ENCODE measurements around the gene SLC24A4.

Gene SLC24A4

DNA sequence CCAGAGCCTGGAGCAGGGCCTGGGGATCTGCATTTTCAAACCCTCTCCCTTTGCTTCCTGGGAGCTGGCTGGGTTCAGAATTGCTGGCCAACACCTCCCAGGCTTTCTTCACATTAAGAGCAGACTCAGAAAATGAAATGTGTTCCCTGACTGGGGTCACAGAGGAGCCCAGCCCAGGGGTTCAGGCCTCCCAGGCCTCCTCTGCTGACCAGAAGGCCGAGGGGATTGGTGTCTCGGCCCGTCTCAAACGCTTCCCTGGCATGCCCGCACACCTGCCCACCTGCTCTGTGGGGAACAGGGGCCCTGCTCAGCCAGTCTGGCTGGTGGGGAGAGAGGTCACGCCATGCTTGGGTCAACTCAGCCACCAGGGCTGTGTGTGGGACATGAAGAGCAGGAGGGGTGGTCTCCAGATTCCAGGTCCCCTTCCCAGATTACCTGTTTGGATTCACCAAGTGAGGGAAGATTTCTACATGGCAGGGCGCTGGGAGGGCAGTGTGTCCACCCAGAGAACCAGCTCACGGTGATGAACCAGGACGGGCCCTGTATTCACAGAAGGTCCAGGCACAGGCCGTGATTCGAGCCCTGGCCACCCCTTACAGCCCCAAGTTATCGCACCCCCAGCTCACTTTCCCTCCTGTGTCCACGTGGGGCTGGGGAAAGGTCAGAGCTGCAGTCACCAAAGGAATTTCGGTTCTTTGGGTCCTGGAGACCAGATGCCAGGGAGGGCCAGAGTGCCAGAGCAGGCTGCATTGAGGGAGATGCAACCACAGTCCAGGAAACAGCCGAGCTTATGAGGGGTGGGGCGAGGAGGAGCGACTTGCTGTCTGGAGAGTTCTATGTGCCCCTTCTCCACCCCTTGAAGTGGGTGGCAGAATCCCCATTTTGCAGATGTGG, 135.4 kb downstream of the SLC24A4 start:
- no peak for DNase-seq (ENCODE audit: low read depth in 2 of 2)

- no peak for DNase-seq (ENCODE audit: low read depth in 2 of 2)
Measured at GRCh38 chr14:92459030-92459949, 136.3 kb downstream of the SLC24A4 start.

DNA sequence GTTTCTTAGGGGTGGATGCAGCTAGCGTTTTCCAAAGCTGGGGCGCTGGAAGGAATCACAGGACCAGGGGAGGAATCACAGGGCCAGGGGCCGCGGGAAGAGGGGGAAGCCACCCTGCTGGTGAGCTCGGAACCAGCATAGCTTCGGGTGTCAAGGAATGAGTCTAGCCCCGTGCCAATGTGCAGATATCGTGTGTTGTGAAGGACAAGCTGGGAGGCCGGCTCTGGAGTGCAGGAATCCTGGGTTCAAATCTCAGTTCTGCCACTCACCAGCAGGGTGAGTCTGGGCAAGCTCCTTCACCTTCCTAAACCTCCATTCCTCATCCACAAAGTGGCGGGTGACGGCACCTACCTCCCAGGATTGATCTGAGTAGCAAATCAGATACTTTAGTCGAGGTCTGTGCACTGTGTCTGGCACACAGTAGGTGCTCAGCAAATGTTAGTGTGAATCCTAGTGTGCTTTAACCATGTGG, 137.0 kb downstream of the SLC24A4 start:
- DNase-seq (ENCODE audit: low read depth in 2 of 2): no peak

GRCh38 chr14:92460541-92460915, 137.6 kb downstream of the SLC24A4 start:
- no peak for DNase-seq (ENCODE audit: low read depth in 2 of 2)

DNA sequence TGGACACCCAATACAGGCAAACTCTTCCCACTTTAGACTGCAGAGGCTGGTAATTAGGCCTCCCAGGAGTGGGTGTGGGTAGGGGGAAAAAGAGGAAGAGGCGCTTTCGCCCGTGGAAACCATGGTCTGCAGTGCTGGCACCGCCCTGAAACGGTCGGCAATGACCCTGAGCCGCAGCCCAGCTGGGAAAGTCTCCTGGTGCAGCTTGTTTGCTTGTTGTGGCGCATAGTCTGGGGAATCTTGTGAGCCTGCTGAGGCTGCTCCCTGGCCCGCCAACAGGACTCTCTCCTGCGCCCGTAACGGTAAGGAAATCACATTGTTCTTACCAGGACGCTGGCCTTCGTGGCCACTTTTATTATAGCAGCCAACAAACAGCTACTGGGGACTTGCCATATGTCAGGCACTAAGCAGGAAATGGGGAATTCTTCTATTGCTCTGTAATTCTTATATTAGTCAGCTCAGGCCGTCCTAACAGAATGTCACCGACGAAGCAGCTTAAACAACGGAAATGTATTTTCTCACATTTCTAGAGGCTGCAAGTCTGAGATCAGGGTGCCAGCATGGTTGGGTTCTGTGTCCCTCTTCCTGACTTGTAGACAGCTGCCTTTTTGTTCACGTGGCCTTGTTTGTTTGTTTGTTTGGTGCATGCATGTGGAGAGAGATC, 138.1 kb downstream of the SLC24A4 start:
- DNase-seq (ENCODE audit: low read depth in 2 of 2): no peak

- DNase-seq (ENCODE audit: low read depth in 2 of 2): no peak
Measured at GRCh38 chr14:92461891-92462290, 138.9 kb downstream of the SLC24A4 start.

- no peak for DNase-seq (ENCODE audit: low read depth in 2 of 2)
Measured at GRCh38 chr14:92462568-92462967, 139.6 kb downstream of the SLC24A4 start.

DNA sequence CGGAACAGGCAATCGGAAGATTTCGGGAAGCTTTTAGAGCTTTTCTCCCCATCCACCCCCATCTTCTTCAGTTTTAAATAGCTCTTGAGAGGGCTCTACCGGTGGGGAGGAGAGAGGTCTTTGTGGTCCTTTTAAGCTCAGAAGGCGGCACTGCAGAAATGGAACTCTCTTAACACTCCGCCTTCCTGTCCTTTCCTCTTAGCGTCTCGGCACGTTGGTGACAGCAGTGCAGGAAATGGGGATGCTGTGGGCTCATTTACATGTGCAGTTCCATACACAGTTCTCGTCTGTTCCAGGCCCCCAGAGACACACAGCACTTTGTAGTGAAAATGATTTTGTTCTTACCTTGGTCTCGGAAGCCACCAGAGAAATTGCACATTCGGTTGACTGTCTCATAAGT, 140.2 kb downstream of the SLC24A4 start:
- DNase-seq (ENCODE audit: low read depth in 2 of 2): no peak

DNA sequence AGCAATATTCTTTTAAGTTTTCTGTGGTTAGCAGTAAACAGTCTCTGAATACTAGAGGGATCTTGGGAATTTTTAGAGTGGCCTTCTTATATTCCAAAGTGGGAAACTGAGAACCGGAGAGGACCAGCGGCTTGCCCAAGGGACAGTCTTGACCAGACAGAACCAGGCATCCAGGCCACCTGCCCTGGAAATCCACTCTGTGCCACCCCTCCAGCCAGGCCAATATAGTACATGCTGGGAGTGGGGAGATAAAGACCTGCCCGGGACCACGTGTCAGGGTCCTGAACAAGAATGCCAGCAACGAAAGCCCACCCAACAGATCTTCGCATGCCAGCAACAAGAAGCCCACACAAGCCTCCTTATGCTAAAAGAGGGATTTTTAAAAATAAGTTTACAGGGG, 141.2 kb downstream of the SLC24A4 start:
- no peak for DNase-seq (ENCODE audit: low read depth in 2 of 2)

- DNase-seq (ENCODE audit: low read depth in 2 of 2): no peak
Measured at GRCh38 chr14:92464716-92465115, 141.8 kb downstream of the SLC24A4 start.

GRCh38 chr14:92465353-92466055, 142.5 kb downstream of the SLC24A4 start:
- no peak for DNase-seq (ENCODE audit: low read depth in 2 of 2)

- DNase-seq (ENCODE audit: low read depth in 2 of 2): no peak
Measured at GRCh38 chr14:92466059-92466458, 143.1 kb downstream of the SLC24A4 start.

GRCh38 chr14:92469515-92469914, 146.6 kb downstream of the SLC24A4 start:
- DNase-seq (ENCODE audit: low read depth in 2 of 2): no peak

DNA sequence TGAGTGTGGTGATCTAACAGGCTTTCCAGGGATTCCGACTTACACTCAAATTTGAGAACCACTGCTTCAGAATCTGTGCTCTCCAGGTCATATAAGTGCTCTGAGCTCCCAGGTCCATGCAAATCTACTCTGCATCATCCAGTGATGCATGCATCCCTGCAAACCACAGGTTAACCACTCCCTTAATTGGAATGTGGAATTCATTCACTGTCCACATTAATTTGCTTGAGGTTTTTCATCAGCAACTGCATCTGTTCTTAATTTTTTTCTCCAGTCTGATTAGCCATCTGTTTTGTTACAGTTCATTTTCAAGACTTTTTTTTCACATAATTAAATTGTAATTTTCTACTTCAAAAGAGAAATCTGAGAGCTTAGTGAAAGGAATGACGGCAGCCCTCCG, 147.2 kb downstream of the SLC24A4 start:
- DNase-seq (ENCODE audit: low read depth in 2 of 2): no peak

DNA sequence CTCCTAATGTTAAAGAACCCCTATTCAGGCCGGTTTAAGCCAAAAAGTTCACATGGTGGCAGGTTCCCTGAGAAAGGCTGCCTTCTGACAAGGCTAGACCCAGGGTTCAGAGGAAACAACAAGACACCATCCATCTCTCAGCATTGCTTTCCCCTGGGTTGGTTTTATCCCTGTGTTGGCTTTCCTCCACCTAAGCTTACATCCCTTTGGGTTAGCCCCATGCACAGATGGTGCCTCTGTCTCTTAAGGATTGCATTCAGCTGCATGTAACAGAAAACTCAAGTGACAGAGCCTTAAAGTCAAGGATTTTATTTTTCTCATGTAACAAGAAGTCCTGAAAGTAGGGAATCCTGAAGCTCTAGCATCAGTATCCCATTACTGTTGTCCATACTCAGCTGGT, 147.8 kb downstream of the SLC24A4 start:
- DNase-seq (ENCODE audit: low read depth in 2 of 2): no peak

GRCh38 chr14:92471919-92472318, 149.0 kb downstream of the SLC24A4 start:
- no peak for DNase-seq (ENCODE audit: low read depth in 2 of 2)

GRCh38 chr14:92472860-92473259, 149.9 kb downstream of the SLC24A4 start:
- no peak for DNase-seq (ENCODE audit: low read depth in 2 of 2)

DNA sequence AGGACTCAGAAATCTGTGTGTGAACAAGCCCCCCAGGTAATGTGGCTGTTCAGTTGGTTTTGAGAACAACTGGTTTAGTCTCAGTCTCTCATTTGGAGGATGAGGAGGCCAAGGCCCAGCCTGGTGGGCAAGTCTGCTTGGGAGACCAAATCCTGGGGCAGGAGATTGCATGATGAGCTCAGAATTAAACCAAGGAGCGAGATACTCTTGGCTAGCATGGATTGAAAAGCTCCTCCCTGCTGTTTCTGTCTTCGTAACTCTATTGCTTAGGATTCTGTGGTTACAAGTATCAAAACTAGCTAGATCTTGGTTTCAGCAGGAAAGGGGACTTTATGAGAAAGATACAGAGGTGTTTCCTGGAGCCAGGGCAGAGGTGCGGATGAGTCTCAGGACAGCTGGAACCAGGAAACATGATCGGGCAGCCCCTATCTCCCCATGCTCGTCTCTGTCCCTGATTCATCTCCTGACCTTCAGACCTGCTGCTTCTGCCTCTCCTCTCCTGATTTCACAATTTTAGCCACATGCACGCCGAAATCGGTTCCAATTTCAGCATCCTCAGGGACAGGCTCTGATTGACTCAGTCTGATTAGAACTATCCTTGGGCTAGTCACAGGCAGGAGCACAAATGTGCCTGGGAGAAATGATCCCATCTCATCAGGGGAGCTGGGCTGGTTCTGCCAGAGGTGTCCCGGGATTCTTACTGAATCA, 150.4 kb downstream of the SLC24A4 start:
- no peak for DNase-seq (ENCODE audit: low read depth in 2 of 2)

- no peak for DNase-seq (ENCODE audit: low read depth in 2 of 2)
Measured at GRCh38 chr14:92473969-92474535, 151.1 kb downstream of the SLC24A4 start.

GRCh38 chr14:92475037-92475436, 152.1 kb downstream of the SLC24A4 start:
- no peak for DNase-seq (ENCODE audit: low read depth in 2 of 2)
